Right lobe of liver (tissue), 4 donors: Measurements from ENCODE around the gene GOLGA6L2.

ENCODE experiments used
- POLR2A ChIP-seq: fragments of 450-650 bp; IDR thresholded peaks from one replicate; pipeline ENCODE4 v1.6.1; 2017; ENCODE audit warnings: antibody characterized with exemption, mild to moderate bottlenecking
- TF ChIP-seq, protein P1 (sequence below), 4 donors: fragments of 200-600 bp in 3 of 4; fragments of 450-650 bp in 1 of 4; IDR thresholded peaks; one replicate each; pipeline versions ENCODE4 v1.5.1 to v1.8.0; 2016 to 2022; ENCODE audit warnings: antibody characterized with exemption in 4 of 4, mild to moderate bottlenecking in 2 of 4
- donor health status: DM: no; HTN: no; CAD: no.
- donor health status: DM: no; HTN: no; CAD: no.
- donor health status: DM: no; HTN: yes; CAD: no.

DNA sequence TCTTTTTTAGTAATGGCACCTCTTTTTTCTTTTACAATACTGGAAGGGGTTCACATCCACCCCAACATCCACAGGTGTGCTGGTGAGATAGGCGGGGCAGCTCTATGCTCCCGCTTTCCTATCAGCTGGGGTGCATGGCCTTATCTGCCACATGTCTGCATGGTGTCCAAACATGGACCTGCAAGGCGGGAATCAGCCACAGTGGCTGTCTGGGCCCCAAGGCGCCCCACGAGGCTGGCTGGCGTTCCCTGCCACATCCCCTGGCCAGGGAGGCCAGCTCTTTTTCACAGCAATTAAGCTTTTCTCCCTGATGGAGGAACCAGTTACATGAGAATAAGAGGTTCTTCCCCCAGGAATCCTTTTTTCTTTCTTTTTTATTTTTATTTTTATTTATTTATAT is 30.9 kb upstream of the GOLGA6L2 start:
- TF ChIP-seq, protein P1, sequence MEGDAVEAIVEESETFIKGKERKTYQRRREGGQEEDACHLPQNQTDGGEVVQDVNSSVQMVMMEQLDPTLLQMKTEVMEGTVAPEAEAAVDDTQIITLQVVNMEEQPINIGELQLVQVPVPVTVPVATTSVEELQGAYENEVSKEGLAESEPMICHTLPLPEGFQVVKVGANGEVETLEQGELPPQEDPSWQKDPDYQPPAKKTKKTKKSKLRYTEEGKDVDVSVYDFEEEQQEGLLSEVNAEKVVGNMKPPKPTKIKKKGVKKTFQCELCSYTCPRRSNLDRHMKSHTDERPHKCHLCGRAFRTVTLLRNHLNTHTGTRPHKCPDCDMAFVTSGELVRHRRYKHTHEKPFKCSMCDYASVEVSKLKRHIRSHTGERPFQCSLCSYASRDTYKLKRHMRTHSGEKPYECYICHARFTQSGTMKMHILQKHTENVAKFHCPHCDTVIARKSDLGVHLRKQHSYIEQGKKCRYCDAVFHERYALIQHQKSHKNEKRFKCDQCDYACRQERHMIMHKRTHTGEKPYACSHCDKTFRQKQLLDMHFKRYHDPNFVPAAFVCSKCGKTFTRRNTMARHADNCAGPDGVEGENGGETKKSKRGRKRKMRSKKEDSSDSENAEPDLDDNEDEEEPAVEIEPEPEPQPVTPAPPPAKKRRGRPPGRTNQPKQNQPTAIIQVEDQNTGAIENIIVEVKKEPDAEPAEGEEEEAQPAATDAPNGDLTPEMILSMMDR (IDR thresholded peaks at IDR 0.05): no peak
- no peak for TF ChIP-seq POLR2A
